H1 (cell line): Measurements from ENCODE around the gene WIPF3. TPM values are rescaled to one million over a fixed set of nuclear protein-coding genes. Genes with fewer than 3 reads are reported as not detected.

Experiments used
- CHD7 ChIP-seq: fragments of 300-600 bp; sonication (generic); IDR thresholded peaks from 2 replicates; pipeline ENCODE4 v1.7.1; 2012; ENCODE audit warnings: low read length, moderate library complexity, mild to moderate bottlenecking, inconsistent platforms; ENCODE audit not compliant: insufficient replicate concordance
- EZH2 ChIP-seq: fragments of 200-600 bp; sonication (generic); IDR thresholded peaks from 2 replicates; pipeline ENCODE4 v1.7.1; 2012; ENCODE audit warnings: low read depth, mild to moderate bottlenecking, moderate library complexity, low read length, inconsistent platforms; ENCODE audit not compliant: severe bottlenecking
- POU5F1 ChIP-seq: IDR thresholded peaks from 2 replicates; pipeline ENCODE4 v1.6.1; 2011; ENCODE audit warnings: low read depth, mild to moderate bottlenecking, low read length, moderate library complexity
- RFX5 ChIP-seq: IDR thresholded peaks from 2 replicates; pipeline ENCODE4 v1.6.1; 2011; ENCODE audit warnings: low read depth, low read length, improper control_type of control experiment, borderline replicate concordance
- SP1 ChIP-seq: IDR thresholded peaks from 2 replicates; pipeline ENCODE4 v1.6.1; 2011; ENCODE audit warnings: low read depth, low read length
- TAF7 ChIP-seq: optimal IDR thresholded peaks from 2 replicates; pipeline ENCODE3; 2011; ENCODE audit warnings: low read depth, mild to moderate bottlenecking, inconsistent platforms, low read length, moderate library complexity, borderline replicate concordance
- polyA plus RNA-seq, 7 experiments: library from polyadenylated mRNA; depleted of rRNA in 3 of 7; stranded (reverse) in 5 of 7; unstranded in 2 of 7; fragments of >200 nt in 5 of 7; fragments of 200-250 nt in 2 of 7; gene quantifications; 1 replicate in 5 of 7; 2 replicates in 1 of 7; 4 replicates in 1 of 7; pipeline versions ENCODE4 v1.2.1 to v1.2.3, GENCODE V29; 2011 to 2013; ENCODE audit warnings: missing spikeins in 2 of 7, mixed read lengths in 2 of 7
- total RNA-seq: library from RNA; stranded (reverse); fragmentation: NEBNext Ultra II Directional; extraction: Animal tissue kit (Norgen Biotek cat#: 25700); gene quantifications from 2 replicates; pipeline ENCODE4 v1.2.1, GENCODE V29; 2021

Gene WIPF3
- total and polyA plus RNA-seq, 2 of the 8 experiments (the other 6 are each of a cell fraction or from before 2014, with no cell fraction given): 5.0 to 12.1 TPM

GRCh38 chr7:29815181-29816105 lies 9.1 kb downstream of the WIPF3 start (continued):
- TF ChIP-seq CHD7 (no peak), SP1 (no peak), EZH2 (no peak), POU5F1 (no peak), TAF7 (no peak), RFX5 (no peak)
